ENCODE data around the gene CCDC12. TPM values are rescaled to one million over a fixed set of nuclear protein-coding genes. Genes with fewer than 3 reads are reported as not detected.

The CCDC12 gene
- total RNA-seq, 1 donor from 2014 or later = 33.0 TPM

DNA sequence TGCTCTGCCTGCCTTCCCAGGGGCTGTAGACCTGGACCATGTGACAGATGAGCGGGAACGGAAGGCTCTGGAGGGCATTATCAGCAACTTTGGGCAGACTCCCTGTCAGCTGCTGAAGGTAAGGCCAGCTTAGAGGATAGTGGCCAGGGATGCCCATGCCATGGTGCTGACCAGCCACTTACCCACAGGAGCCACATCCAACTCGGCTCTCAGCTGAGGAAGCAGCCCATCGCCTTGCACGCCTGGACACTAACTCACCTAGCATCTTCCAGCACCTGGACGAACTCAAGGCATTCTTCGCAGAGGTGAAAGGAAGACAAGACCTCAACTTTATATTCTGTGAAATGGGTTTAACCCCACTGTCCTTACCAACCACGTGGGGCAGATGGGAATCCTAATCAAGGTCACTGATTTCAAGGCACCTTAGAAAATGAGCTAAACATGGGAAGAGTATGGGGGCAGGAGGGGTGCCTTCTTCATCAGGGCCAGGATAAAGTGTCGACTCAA lies 29.7 kb upstream of the CCDC12 start:
- H3K36me3 ChIP-seq (ENCODE audit: control insufficient read depth, insufficient read depth, low read length) = no peaks in the 10 kb centered on the region
- TF ChIP-seq, protein P1, sequence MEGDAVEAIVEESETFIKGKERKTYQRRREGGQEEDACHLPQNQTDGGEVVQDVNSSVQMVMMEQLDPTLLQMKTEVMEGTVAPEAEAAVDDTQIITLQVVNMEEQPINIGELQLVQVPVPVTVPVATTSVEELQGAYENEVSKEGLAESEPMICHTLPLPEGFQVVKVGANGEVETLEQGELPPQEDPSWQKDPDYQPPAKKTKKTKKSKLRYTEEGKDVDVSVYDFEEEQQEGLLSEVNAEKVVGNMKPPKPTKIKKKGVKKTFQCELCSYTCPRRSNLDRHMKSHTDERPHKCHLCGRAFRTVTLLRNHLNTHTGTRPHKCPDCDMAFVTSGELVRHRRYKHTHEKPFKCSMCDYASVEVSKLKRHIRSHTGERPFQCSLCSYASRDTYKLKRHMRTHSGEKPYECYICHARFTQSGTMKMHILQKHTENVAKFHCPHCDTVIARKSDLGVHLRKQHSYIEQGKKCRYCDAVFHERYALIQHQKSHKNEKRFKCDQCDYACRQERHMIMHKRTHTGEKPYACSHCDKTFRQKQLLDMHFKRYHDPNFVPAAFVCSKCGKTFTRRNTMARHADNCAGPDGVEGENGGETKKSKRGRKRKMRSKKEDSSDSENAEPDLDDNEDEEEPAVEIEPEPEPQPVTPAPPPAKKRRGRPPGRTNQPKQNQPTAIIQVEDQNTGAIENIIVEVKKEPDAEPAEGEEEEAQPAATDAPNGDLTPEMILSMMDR (IDR thresholded peaks at IDR 0.05; ENCODE audit: insufficient read depth, low read length, poor library complexity, severe bottlenecking) = no peak

DNA sequence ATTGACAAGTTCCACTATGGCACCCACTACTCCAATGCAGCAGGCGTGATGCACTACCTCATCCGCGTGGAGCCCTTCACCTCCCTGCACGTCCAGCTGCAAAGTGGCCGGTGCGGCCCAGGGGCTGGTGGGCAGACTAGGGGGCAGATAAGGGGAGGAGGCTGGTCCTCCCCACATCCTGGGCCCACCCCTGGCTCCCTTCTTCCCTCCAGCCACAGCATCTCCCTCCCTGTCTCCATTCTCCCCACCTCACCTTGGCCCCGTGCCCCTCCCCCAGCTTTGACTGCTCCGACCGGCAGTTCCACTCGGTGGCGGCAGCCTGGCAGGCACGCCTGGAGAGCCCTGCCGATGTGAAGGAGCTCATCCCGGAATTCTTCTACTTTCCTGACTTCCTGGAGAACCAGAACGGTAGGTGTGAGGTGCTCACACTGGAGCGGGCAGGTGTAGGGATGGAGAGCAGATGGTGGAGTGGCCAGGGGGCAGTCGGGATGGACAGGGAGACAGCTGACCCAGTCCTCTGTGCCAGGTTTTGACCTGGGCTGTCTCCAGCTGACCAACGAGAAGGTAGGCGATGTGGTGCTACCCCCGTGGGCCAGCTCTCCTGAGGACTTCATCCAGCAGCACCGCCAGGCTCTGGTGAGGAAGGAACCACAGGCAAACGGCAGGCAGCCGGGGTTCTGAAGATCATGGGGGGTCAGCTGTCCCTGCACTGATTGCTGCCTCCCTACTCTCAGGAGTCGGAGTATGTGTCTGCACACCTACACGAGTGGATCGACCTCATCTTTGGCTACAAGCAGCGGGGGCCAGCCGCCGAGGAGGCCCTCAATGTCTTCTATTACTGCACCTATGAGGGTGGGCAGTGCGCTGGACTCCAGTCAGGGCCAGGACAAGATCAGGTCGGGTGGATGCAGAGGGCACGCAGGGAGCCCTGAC lies 28.9 kb upstream of the CCDC12 start:
- no peaks in the 10 kb centered on the region for H3K36me3 ChIP-seq (ENCODE audit: control insufficient read depth, insufficient read depth, low read length)
- TF ChIP-seq, protein P1 (IDR thresholded peaks at IDR 0.05; ENCODE audit: insufficient read depth, low read length, poor library complexity, severe bottlenecking) = no peak

More for the DNA sequence above, 29.7 kb upstream of the CCDC12 start:
- DNase-seq (ENCODE audit: low read depth) = no peak
- Histone ChIP-seq H3K4me3 (ENCODE audit: low read depth, low read length) (no peak overlapping the region), H3K27me3 (ENCODE audit: control insufficient read depth, insufficient read depth, low read length) (no peaks in the 10 kb centered on the region)

DNA sequence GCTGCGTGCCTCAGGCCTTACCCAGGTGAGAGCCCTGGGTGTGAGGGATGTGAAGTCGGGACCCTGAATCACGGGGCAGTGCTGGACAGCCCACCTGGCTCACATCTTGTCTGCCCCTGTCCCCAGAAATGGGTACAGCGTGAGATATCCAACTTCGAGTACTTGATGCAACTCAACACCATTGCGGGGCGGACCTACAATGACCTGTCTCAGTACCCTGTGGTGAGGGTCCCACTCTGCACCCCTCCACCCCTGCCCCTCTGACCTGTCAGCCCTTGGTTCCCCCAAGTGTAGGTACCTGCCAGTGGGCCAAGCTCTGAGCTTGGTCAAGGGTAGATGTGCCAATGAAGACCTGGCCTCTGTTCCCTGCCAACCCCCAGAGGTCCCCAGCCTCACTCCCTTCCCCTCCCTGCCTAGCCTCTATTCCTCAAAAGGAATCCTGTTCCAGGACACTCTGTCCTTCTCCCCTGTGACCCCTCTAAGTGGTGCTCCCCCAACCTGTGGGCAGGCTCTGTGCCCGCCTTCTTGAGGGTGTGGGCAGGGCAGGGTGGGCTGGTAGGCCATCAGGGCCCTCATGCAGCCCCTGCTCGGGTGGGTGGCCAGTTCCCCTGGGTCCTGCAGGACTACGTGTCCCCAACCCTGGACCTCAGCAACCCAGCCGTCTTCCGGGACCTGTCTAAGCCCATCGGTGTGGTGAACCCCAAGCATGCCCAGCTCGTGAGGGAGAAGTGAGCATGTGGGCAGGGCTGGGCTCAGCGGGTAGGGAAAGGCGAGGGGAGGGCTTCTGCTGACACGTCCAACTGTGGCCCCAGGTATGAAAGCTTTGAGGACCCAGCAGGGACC lies 28.0 kb upstream of the CCDC12 start:
- H3K27me3 ChIP-seq (ENCODE audit: control insufficient read depth, insufficient read depth, low read length) = no peaks in the 10 kb centered on the region
- no peaks in the 10 kb centered on the region for H3K36me3 ChIP-seq (ENCODE audit: control insufficient read depth, insufficient read depth, low read length)
- no peak for DNase-seq (ENCODE audit: low read depth)

More for the DNA sequence above, 28.9 kb upstream of the CCDC12 start:
- no peaks in the 10 kb centered on the region for H3K27me3 ChIP-seq (ENCODE audit: control insufficient read depth, insufficient read depth, low read length)
- no peak overlapping the region for H3K4me3 ChIP-seq (ENCODE audit: low read depth, low read length)
- DNase-seq (ENCODE audit: low read depth) = no peak

DNA sequence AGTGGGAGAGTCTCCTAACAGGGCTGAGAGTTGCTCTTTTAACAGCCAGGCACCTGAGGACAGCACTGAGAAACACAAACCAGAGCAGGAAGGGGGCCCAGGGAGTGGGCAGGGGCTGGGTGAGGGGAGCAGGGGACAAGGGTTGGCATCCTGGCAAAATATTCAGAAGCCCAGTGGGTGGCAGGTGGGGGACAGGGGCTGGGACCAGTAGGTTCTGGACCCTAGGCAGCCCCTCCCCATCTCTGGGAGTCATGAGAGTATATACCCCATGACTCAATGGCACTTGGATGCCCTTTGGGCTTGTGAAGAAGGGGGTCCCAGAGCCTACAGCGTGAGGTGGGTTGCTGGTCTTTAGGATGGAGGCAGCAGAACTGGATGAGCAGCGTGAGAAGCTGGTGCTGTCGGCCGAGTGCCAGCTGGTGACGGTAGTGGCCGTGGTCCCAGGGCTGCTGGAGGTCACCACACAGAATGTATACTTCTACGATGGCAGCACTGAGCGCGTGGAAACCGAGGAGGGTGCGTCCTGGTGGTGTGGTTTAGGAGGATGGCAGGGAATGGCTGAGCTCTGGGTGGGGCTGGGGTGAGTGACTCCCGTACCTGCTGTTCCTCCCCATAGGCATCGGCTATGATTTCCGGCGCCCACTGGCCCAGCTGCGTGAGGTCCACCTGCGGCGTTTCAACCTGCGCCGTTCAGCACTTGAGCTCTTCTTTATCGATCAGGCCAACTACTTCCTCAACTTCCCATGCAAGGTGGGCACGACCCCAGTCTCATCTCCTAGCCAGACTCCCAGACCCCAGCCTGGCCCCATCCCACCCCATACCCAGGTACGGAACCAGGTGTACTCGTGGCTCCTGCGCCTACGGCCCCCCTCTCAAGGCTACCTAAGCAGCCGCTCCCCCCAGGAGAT lies 27.2 kb upstream of the CCDC12 start:
- DNase-seq (ENCODE audit: low read depth) = no peak
- Histone ChIP-seq H3K4me3 (ENCODE audit: low read depth, low read length) (no peak overlapping the region), H3K36me3 (ENCODE audit: control insufficient read depth, insufficient read depth, low read length) (no peaks in the 10 kb centered on the region), H3K27me3 (ENCODE audit: control insufficient read depth, insufficient read depth, low read length) (no peaks in the 10 kb centered on the region)
- TF ChIP-seq, protein P1 (IDR thresholded peaks at IDR 0.05; ENCODE audit: insufficient read depth, low read length, poor library complexity, severe bottlenecking) = no peak

More for the DNA sequence above, 28.0 kb upstream of the CCDC12 start:
- TF ChIP-seq, protein P1 (IDR thresholded peaks at IDR 0.05; ENCODE audit: insufficient read depth, low read length, poor library complexity, severe bottlenecking) = no peak
- H3K4me3 ChIP-seq (ENCODE audit: low read depth, low read length) = no peak overlapping the region

DNA sequence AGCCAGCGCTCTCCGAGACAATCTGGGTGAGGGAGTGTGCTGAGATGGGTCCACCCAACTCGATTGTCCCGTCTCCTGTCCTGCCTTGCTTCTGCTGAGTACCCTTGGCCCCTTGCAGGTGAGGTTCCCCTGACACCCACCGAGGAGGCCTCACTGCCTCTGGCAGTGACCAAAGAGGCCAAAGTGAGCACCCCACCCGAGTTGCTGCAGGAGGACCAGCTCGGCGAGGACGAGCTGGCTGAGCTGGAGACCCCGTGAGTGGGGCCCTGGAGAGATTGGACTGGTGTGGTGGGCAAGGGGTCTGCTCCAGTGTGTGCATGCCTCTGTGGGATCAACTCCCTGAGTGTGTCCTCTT lies 26.5 kb upstream of the CCDC12 start:
- Histone ChIP-seq H3K27me3 (ENCODE audit: control insufficient read depth, insufficient read depth, low read length) (no peaks in the 10 kb centered on the region), H3K4me3 (ENCODE audit: low read depth, low read length) (no peak overlapping the region), H3K36me3 (ENCODE audit: control insufficient read depth, insufficient read depth, low read length) (no peaks in the 10 kb centered on the region)
- TF ChIP-seq, protein P1 (IDR thresholded peaks at IDR 0.05; ENCODE audit: insufficient read depth, low read length, poor library complexity, severe bottlenecking) = no peak
- no peak for DNase-seq (ENCODE audit: low read depth)

Measured in kidney epithelial cell (primary cell).